WTC11 (cell line): ENCODE data around the gene OVOL1. TPM values are rescaled to one million over a fixed set of nuclear protein-coding genes. Genes with fewer than 3 reads are reported as not detected.

Source experiments
- AR ChIP-seq: fragments of 250-450 bp; sonication (Bioruptor Pico); IDR thresholded peaks from 2 replicates; pipeline ENCODE4 v1.9.0; 2021; ENCODE audit warnings: mild to moderate bottlenecking
- ARID4B ChIP-seq: sonication (generic); formaldehyde crosslinking; IDR thresholded peaks from 2 replicates; pipeline ENCODE4 v1.8.0; 2023; ENCODE audit warnings: missing genetic modification reagents, mild to moderate bottlenecking, borderline replicate concordance
- CBFB ChIP-seq: sonication (generic); formaldehyde crosslinking; IDR thresholded peaks from 2 replicates; pipeline ENCODE4 v1.8.1; 2022; ENCODE audit warnings: mild to moderate bottlenecking, low read depth, missing genetic modification reagents
- CREB1 ChIP-seq: sonication (generic); formaldehyde crosslinking; IDR thresholded peaks from 2 replicates; pipeline ENCODE4 v1.8.0; 2023; ENCODE audit warnings: mild to moderate bottlenecking, missing genetic modification reagents
- CTCF ChIP-seq: fragments of 200-600 bp; IDR thresholded peaks from 2 replicates; pipeline ENCODE4 v1.8.0; 2022; ENCODE audit warnings: antibody characterized with exemption
- E2F4 ChIP-seq: sonication (generic); formaldehyde crosslinking; IDR thresholded peaks from 2 replicates; pipeline ENCODE4 v1.8.1; 2022; ENCODE audit warnings: low read depth, mild to moderate bottlenecking, moderate library complexity, missing genetic modification reagents, borderline replicate concordance
- FOXP1 ChIP-seq: sonication (generic); formaldehyde crosslinking; IDR thresholded peaks from 2 replicates; pipeline ENCODE4 v1.8.0; 2022; ENCODE audit warnings: missing genetic modification reagents, mild to moderate bottlenecking, moderate library complexity, borderline replicate concordance
- KAT7 ChIP-seq: sonication (generic); formaldehyde crosslinking; IDR thresholded peaks from 2 replicates; pipeline ENCODE4 v1.8.1; 2023; ENCODE audit warnings: missing genetic modification reagents, mild to moderate bottlenecking, borderline replicate concordance
- MAX ChIP-seq: sonication (generic); formaldehyde crosslinking; IDR thresholded peaks from 2 replicates; pipeline ENCODE4 v1.8.0; 2022; ENCODE audit warnings: mild to moderate bottlenecking, missing genetic modification reagents
- MLX ChIP-seq: sonication (generic); formaldehyde crosslinking; IDR thresholded peaks from 2 replicates; pipeline ENCODE4 v1.8.1; 2023; ENCODE audit warnings: mild to moderate bottlenecking, missing genetic modification reagents, moderate library complexity
- NFYB ChIP-seq: sonication (generic); formaldehyde crosslinking; conservative IDR thresholded peaks from 2 replicates; pipeline ENCODE4 v1.8.0; 2022; ENCODE audit warnings: low read depth, missing genetic modification reagents
- TEAD1 ChIP-seq: sonication (generic); formaldehyde crosslinking; IDR thresholded peaks from 2 replicates; pipeline ENCODE4 v1.8.0; 2022; ENCODE audit warnings: mild to moderate bottlenecking, missing genetic modification reagents
- TP53 ChIP-seq: sonication (generic); formaldehyde crosslinking; IDR thresholded peaks from 2 replicates; pipeline ENCODE4 v1.8.1; 2023; ENCODE audit warnings: mild to moderate bottlenecking, missing genetic modification reagents
- USF2 ChIP-seq: sonication (generic); formaldehyde crosslinking; IDR thresholded peaks from 2 replicates; pipeline ENCODE4 v1.8.1; 2023; ENCODE audit warnings: mild to moderate bottlenecking, missing genetic modification reagents, moderate library complexity
- ZBTB21 ChIP-seq: sonication (generic); formaldehyde crosslinking; IDR thresholded peaks from 2 replicates; pipeline ENCODE4 v1.8.1; 2023; ENCODE audit warnings: mild to moderate bottlenecking, missing genetic modification reagents, borderline replicate concordance
- ZBTB43 ChIP-seq: sonication (generic); formaldehyde crosslinking; IDR thresholded peaks from 2 replicates; pipeline ENCODE4 v1.8.1; 2023; ENCODE audit warnings: mild to moderate bottlenecking, missing genetic modification reagents
- ZNF219 ChIP-seq: sonication (generic); formaldehyde crosslinking; IDR thresholded peaks from 2 replicates; pipeline ENCODE4 v1.8.0; 2023; ENCODE audit warnings: missing genetic modification reagents, mild to moderate bottlenecking, borderline replicate concordance
- ZNF416 ChIP-seq: fragments of 250-450 bp; sonication (Bioruptor Pico); IDR thresholded peaks from 2 replicates; pipeline ENCODE4 v1.9.0; 2021; ENCODE audit warnings: mild to moderate bottlenecking, inconsistent platforms
- ZNF512 ChIP-seq: sonication (generic); formaldehyde crosslinking; IDR thresholded peaks from 2 replicates; pipeline ENCODE4 v1.8.1; 2022; ENCODE audit warnings: missing genetic modification reagents, borderline replicate concordance
- total RNA-seq: library from RNA; stranded (reverse); gene quantifications from 3 replicates; pipeline ENCODE4 v1.2.3, GENCODE V29; 2021

OVOL1 gene
- total RNA-seq, 1 experiment from 2014 or later, result 6.8 TPM

- TF ChIP-seq CREB1 (CRISPR knock-in tag), result no peak
- 0 out of 2 replicates have a peak, but pooled peaks have one; percentile 31 for TF ChIP-seq ZBTB43 (CRISPR knock-in tag)
- TF ChIP-seq ZNF219, result 0 out of 2 replicates have a peak, but pooled peaks have one; percentile 13
- peak; percentile 96 for TF ChIP-seq CTCF
- no peak for TF ChIP-seq MLX (CRISPR knock-in tag)
- TF ChIP-seq MAX, result peak; percentile 58; the same call in 1 of the 2 replicates
- peak; percentile 26; the same call in 1 of the 2 replicates for TF ChIP-seq USF2 (CRISPR knock-in tag)
- TF ChIP-seq AR (CRISPR knock-in tag), result no peak
- no peak for TF ChIP-seq ARID4B
- TF ChIP-seq ZBTB21 (CRISPR knock-in tag), result peak; percentile 57; the same call in 1 of the 2 replicates
- TF ChIP-seq TP53 (CRISPR knock-in tag), result peak; percentile 87
- 0 out of 2 replicates have a peak, but pooled peaks have one; percentile 34 for TF ChIP-seq E2F4
- no peak for TF ChIP-seq ZNF416 (CRISPR knock-in tag)
- TF ChIP-seq NFYB (CRISPR knock-in tag), result no peak
- TF ChIP-seq CBFB, result peak; percentile 91
- TF ChIP-seq TEAD1, result no peak
- TF ChIP-seq FOXP1 (CRISPR knock-in tag), result peak; percentile 33; the same call in 1 of the 2 replicates
- TF ChIP-seq KAT7 (CRISPR knock-in tag), result no peak
- TF ChIP-seq ZNF512 (CRISPR knock-in tag), result no peak
Measured at GRCh38 chr11:65779919-65780769, 6.7 kb upstream of the OVOL1 start (continued).
